ENCODE data around the gene FER1L5.

GRCh38 chr2:96734880-96735583 lies 92.5 kb downstream of the FER1L5 start:
- TF ChIP-seq FOXK2 (IDR thresholded peaks at IDR 0.05) (no peak), SP1 (IDR thresholded peaks at IDR 0.05) (no peak), FOXM1 (IDR thresholded peaks at IDR 0.05; ENCODE audit: borderline replicate concordance) (no peak), L3MBTL2 (conservative IDR thresholded peaks at IDR 0.05) (no peak), BHLHE40 (IDR thresholded peaks at IDR 0.05; ENCODE audit: borderline replicate concordance) (no peak), NFRKB (IDR thresholded peaks at IDR 0.05) (no peak), LEF1 (IDR thresholded peaks at IDR 0.05; ENCODE audit: borderline replicate concordance) (no peak), ELF4 (IDR thresholded peaks at IDR 0.05) (no peak), ARNT (IDR thresholded peaks at IDR 0.05) (no peak), TARDBP (IDR thresholded peaks at IDR 0.05) (no peak)

All from HEK293T (cell line).